SK-N-SH (cell line): ENCODE results near the gene NBEA.

Experiments used
- EZH2phosphoT487 ChIP-seq: fragments of 200-600 bp; sonication (generic); IDR thresholded peaks from 2 replicates; pipeline ENCODE4 v1.6.1; 2017; ENCODE audit warnings: low read depth, mixed run types, mild to moderate bottlenecking, antibody characterized with exemption, moderate library complexity, borderline replicate concordance
- FOXJ3 ChIP-seq: sonication (generic); formaldehyde crosslinking; IDR thresholded peaks from 2 replicates; pipeline ENCODE4 v1.5.1; 2020; ENCODE audit warnings: mild to moderate bottlenecking, missing genetic modification reagents
- GABPA ChIP-seq: IDR thresholded peaks from 2 replicates; pipeline ENCODE4 v1.4.0; 2012; ENCODE audit warnings: low read depth, mild to moderate bottlenecking
- MXI1 ChIP-seq: IDR thresholded peaks from 2 replicates; pipeline ENCODE4 v1.6.1; 2012; ENCODE audit warnings: mild to moderate bottlenecking, low read depth, low read length, improper control_type of control experiment
- POLR2AphosphoS5 ChIP-seq: IDR thresholded peaks from 2 replicates; pipeline ENCODE4 v1.6.1; 2012; ENCODE audit warnings: low read depth, low read length
- RAD21 ChIP-seq: IDR thresholded peaks from 2 replicates; pipeline ENCODE4 v1.6.1; 2012; ENCODE audit warnings: mild to moderate bottlenecking, low read length
- RCOR1 ChIP-seq: fragments of 150-350 bp; IDR thresholded peaks from 2 replicates; pipeline ENCODE4 v1.6.1; 2017; ENCODE audit warnings: antibody characterized with exemption, low read length
- SIN3A ChIP-seq: IDR thresholded peaks from 2 replicates; pipeline ENCODE4 v1.6.1; 2012; ENCODE audit warnings: low read depth, mild to moderate bottlenecking, low read length, moderate library complexity, borderline replicate concordance
- TCF12 ChIP-seq: IDR thresholded peaks from 2 replicates; pipeline ENCODE4 v1.4.0; 2012
- YY1 ChIP-seq: IDR thresholded peaks from 2 replicates; pipeline ENCODE4 v1.4.0; 2012; ENCODE audit warnings: low read depth, mild to moderate bottlenecking
- TF ChIP-seq, protein P1 (sequence below): fragments of 200-600 bp; sonication (generic); IDR thresholded peaks from 2 replicates; pipeline ENCODE4 v1.6.1; 2017; ENCODE audit warnings: antibody characterized with exemption, mild to moderate bottlenecking, moderate library complexity
- TF ChIP-seq, protein P2 (sequence below): IDR thresholded peaks from 2 replicates; pipeline ENCODE4 v1.6.1; 2012; ENCODE audit warnings: mild to moderate bottlenecking, low read depth, low read length, moderate library complexity
- TF ChIP-seq, protein P3 (sequence below): fragments of 150-350 bp; IDR thresholded peaks from 2 replicates; pipeline ENCODE4 v1.6.1; 2017; ENCODE audit warnings: antibody characterized with exemption, low read length, low read depth, borderline replicate concordance
- TF ChIP-seq, protein P4 (sequence below): IDR thresholded peaks from 2 replicates; pipeline ENCODE4 v1.4.0; 2012; ENCODE audit warnings: low read depth, borderline replicate concordance

DNA sequence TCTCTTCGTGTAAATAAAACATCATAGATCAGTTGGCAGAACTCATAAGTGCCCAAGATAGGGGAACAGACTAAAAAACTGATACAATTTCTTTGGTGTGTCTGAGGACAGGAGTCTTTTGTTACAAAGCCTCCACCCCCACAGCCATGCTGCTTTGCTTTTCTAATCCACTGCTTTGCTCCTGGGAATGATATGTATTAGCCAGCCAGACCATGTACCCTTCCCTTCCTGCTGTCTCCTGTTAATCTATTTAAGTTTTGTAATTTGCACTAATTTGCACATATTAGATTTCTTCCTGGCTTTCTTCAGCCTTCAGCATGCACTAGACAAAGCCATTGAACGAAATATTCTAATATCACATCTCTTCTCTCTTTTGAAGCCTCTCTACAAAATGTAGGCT lies 403.9 kb downstream of the NBEA start:
- TF ChIP-seq, protein P1, sequence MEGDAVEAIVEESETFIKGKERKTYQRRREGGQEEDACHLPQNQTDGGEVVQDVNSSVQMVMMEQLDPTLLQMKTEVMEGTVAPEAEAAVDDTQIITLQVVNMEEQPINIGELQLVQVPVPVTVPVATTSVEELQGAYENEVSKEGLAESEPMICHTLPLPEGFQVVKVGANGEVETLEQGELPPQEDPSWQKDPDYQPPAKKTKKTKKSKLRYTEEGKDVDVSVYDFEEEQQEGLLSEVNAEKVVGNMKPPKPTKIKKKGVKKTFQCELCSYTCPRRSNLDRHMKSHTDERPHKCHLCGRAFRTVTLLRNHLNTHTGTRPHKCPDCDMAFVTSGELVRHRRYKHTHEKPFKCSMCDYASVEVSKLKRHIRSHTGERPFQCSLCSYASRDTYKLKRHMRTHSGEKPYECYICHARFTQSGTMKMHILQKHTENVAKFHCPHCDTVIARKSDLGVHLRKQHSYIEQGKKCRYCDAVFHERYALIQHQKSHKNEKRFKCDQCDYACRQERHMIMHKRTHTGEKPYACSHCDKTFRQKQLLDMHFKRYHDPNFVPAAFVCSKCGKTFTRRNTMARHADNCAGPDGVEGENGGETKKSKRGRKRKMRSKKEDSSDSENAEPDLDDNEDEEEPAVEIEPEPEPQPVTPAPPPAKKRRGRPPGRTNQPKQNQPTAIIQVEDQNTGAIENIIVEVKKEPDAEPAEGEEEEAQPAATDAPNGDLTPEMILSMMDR: no peak
- TF ChIP-seq, protein P2, sequence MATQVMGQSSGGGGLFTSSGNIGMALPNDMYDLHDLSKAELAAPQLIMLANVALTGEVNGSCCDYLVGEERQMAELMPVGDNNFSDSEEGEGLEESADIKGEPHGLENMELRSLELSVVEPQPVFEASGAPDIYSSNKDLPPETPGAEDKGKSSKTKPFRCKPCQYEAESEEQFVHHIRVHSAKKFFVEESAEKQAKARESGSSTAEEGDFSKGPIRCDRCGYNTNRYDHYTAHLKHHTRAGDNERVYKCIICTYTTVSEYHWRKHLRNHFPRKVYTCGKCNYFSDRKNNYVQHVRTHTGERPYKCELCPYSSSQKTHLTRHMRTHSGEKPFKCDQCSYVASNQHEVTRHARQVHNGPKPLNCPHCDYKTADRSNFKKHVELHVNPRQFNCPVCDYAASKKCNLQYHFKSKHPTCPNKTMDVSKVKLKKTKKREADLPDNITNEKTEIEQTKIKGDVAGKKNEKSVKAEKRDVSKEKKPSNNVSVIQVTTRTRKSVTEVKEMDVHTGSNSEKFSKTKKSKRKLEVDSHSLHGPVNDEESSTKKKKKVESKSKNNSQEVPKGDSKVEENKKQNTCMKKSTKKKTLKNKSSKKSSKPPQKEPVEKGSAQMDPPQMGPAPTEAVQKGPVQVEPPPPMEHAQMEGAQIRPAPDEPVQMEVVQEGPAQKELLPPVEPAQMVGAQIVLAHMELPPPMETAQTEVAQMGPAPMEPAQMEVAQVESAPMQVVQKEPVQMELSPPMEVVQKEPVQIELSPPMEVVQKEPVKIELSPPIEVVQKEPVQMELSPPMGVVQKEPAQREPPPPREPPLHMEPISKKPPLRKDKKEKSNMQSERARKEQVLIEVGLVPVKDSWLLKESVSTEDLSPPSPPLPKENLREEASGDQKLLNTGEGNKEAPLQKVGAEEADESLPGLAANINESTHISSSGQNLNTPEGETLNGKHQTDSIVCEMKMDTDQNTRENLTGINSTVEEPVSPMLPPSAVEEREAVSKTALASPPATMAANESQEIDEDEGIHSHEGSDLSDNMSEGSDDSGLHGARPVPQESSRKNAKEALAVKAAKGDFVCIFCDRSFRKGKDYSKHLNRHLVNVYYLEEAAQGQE: no peak
- TF ChIP-seq RCOR1 (no peak; the same call in 1 of the 2 replicates), MXI1 (peak; percentile 48; the same call in 1 of the 2 replicates), RAD21 (no peak; the same call in 1 of the 2 replicates), GABPA (no peak), EZH2phosphoT487 (no peak), YY1 (no peak), FOXJ3 (CRISPR knock-in tag) (no peak), POLR2AphosphoS5 (no peak), SIN3A (no peak), TCF12 (no peak; the same call in 1 of the 2 replicates)
- TF ChIP-seq, protein P3, sequence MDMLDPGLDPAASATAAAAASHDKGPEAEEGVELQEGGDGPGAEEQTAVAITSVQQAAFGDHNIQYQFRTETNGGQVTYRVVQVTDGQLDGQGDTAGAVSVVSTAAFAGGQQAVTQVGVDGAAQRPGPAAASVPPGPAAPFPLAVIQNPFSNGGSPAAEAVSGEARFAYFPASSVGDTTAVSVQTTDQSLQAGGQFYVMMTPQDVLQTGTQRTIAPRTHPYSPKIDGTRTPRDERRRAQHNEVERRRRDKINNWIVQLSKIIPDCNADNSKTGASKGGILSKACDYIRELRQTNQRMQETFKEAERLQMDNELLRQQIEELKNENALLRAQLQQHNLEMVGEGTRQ: no peak
- TF ChIP-seq, protein P4, sequence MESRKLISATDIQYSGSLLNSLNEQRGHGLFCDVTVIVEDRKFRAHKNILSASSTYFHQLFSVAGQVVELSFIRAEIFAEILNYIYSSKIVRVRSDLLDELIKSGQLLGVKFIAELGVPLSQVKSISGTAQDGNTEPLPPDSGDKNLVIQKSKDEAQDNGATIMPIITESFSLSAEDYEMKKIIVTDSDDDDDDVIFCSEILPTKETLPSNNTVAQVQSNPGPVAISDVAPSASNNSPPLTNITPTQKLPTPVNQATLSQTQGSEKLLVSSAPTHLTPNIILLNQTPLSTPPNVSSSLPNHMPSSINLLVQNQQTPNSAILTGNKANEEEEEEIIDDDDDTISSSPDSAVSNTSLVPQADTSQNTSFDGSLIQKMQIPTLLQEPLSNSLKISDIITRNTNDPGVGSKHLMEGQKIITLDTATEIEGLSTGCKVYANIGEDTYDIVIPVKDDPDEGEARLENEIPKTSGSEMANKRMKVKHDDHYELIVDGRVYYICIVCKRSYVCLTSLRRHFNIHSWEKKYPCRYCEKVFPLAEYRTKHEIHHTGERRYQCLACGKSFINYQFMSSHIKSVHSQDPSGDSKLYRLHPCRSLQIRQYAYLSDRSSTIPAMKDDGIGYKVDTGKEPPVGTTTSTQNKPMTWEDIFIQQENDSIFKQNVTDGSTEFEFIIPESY: no peak
